Lung (tissue), 12 donors: ENCODE results near the gene AGO3. TPM values are rescaled to one million over a fixed set of nuclear protein-coding genes. Genes with fewer than 3 reads are reported as not detected.
A peak's percentile ranks its signal among the peaks of the same experiment; 100 is the strongest.

Experiments
- ATAC-seq: fragments of 200-7000 bp; cut with Tn5 transposase; one replicate; pipeline ENCODE4 v1.9.1; 2020; ENCODE audit warnings: moderate number of reproducible peaks; ENCODE audit not compliant: insufficient read depth, low FRiP score
- DNase-seq, 3 donors: peaks; one replicate each; pipeline ENCODE4 v3.0.0-alpha.2; 2013 to 2017
- H3K27ac ChIP-seq, 2 donors: one replicate each; pipeline ENCODE4 v1.5.1; 2013; ENCODE audit warnings: mild to moderate bottlenecking in 2 of 2, moderate library complexity in 2 of 2, control low read depth in 1 of 2, inconsistent platforms in 1 of 2, low read depth in 1 of 2, low read length in 1 of 2
- H3K27me3 ChIP-seq, 3 donors: one replicate each; pipeline ENCODE4 v1.5.1; 2013; ENCODE audit warnings: low read length in 2 of 3; ENCODE audit not compliant: control insufficient read depth in 3 of 3, insufficient read depth in 3 of 3
- H3K36me3 ChIP-seq, 4 donors: one replicate each; pipeline ENCODE4 v1.5.1; 2013; ENCODE audit warnings: low read length in 4 of 4, mild to moderate bottlenecking in 1 of 4, moderate library complexity in 1 of 4; ENCODE audit not compliant: control insufficient read depth in 4 of 4, insufficient read depth in 4 of 4
- H3K4me1 ChIP-seq, 5 donors: one replicate each; pipeline ENCODE4 v1.5.1; 2013; ENCODE audit warnings: low read length in 5 of 5, mild to moderate bottlenecking in 2 of 5, moderate library complexity in 1 of 5; ENCODE audit not compliant: control insufficient read depth in 5 of 5, insufficient read depth in 5 of 5
- H3K4me3 ChIP-seq: one replicate; pipeline ENCODE4 v1.5.1; 2013; ENCODE audit warnings: mild to moderate bottlenecking, control low read depth, moderate library complexity
- H3K9ac ChIP-seq, 2 donors: one replicate each; pipeline ENCODE4 v1.5.1; 2013; ENCODE audit warnings: low read length in 2 of 2, control low read depth in 1 of 2; ENCODE audit not compliant: insufficient read depth in 1 of 2
- H3K9me3 ChIP-seq, 4 donors: one replicate each; pipeline ENCODE4 v1.5.1; 2013; ENCODE audit warnings: low read length in 3 of 4, mild to moderate bottlenecking in 1 of 4, moderate library complexity in 1 of 4; ENCODE audit not compliant: control insufficient read depth in 4 of 4, insufficient read depth in 3 of 4
- CTCF ChIP-seq: IDR thresholded peaks from 2 replicates; pipeline ENCODE4 v1.5.1; 2012; ENCODE audit warnings: mild to moderate bottlenecking; ENCODE audit errors: control extremely low read depth, extremely low read depth
- WGBS, 2 donors: extraction: QIAGEN DNeasy Blood & Tissue Kit; methylation state at CpG; one replicate each; pipeline ENCODE4 v1.1.7; 2013; 5-methylcytosine and 5-hydroxymethylcytosine counted together
- polyA plus RNA-seq, 2 donors: library from polyadenylated mRNA; stranded (reverse); fragments of 200-250 nt; gene quantifications; one replicate each; pipeline ENCODE4 v1.2.1, GENCODE V29; 2013
- total RNA-seq, 2 donors: library from RNA; depleted of rRNA in 1 of 2; stranded (reverse); fragments of >200 nt in 1 of 2; gene quantifications; one replicate each; pipeline ENCODE4 v1.2.1, GENCODE V29; 2014 to 2021
- donor health status: control.
- donor health status: control.
- donor health status: Bipolar disorder and iron deficiency.
- donor health status: healthy.
- donor health status: DM: yes; HTN: yes; CAD: no.

Gene AGO3
- total and polyA plus RNA-seq, 4 donors: 4.4 to 60.4 (median 19.6) TPM

GRCh38 chr1:36115200-36115669 is 184.3 kb downstream of the AGO3 start:
- TF ChIP-seq CTCF: no peak
- Histone ChIP-seq H3K27me3 (no peaks in the 10 kb centered on the region), H3K27ac (peak overlapping the region in 1 of 2 donors; percentile 23), H3K4me3 (no peak overlapping the region), H3K9me3 (no peaks in the 10 kb centered on the region), H3K9ac (peak overlapping the region in 1 of 2 donors; percentile 11), H3K4me1 (peaks cover 0 to 11% (median 0%) of the 10 kb centered on the region in 5 donors), H3K36me3 (no peaks in the 10 kb centered on the region)
- WGBS, 2 donors: 59 to 73% methylated on average over 18 of the region's 18 CpGs
- ATAC-seq: no peak
- DNase-seq: peak; percentile 62 to 70 (median 64)

DNA sequence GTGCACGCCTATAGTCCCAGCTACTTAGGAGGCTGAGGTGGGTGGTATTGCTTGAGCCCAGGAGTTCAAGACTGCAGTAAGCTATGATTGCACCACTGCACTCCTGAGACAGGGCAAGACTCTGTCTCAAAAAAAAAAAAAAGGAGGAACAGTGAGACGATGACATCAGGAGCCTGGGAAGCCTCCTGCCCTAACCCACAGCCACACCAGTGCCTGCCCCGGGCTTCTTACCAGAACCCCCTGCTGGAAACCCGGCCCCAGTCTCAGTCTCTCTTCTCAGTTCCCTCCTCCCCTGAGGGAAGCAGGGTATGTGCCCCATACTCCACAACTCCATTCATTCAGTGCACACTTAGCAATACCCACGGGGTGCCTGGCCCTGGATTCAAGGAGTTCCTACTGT is 185.0 kb downstream of the AGO3 start:
- TF ChIP-seq CTCF: no peak
- H3K9me3 ChIP-seq: no peaks in the 10 kb centered on the region
- H3K4me3 ChIP-seq: no peak overlapping the region
- H3K9ac ChIP-seq: no peak overlapping the region
- ATAC-seq (no peak), DNase-seq (no peak)
- H3K27me3 ChIP-seq: no peaks in the 10 kb centered on the region
- no peak overlapping the region for H3K27ac ChIP-seq
- 58 to 69% methylated on average over 5 of the region's 5 CpGs for WGBS, 2 donors
- H3K36me3 ChIP-seq: no peaks in the 10 kb centered on the region
- peaks cover 0 to 11% (median 0%) of the 10 kb centered on the region in 5 donors for H3K4me1 ChIP-seq

DNA sequence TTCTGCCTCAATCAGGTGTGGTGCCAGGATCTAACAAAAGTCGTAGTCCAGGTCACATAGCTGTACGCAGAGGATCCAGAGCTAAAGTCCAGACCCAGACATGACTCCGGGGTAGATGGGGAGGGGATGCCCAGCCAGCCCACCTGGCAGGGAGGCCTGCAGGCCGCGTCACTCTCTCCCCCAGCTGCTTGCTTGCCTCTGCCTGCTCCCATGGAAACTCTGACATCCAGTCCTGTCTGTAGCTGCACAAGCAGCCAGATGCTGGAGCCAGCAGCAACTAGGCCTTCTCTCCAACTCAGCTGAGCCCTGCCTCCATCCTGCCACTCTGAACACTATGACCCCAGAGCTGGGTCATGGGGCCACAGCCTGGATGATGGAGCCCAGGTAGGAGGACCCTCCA is 186.0 kb downstream of the AGO3 start:
- H3K36me3 ChIP-seq: no peaks in the 10 kb centered on the region
- no peak overlapping the region for H3K27ac ChIP-seq
- H3K4me1 ChIP-seq: peaks cover 0 to 11% (median 0%) of the 10 kb centered on the region in 5 donors
- ATAC-seq (no peak), DNase-seq (no peak)
- H3K27me3 ChIP-seq: no peaks in the 10 kb centered on the region
- TF ChIP-seq CTCF: no peak
- WGBS, 2 donors: 92% methylated on average over 5 of the region's 5 CpGs
- H3K4me3 ChIP-seq: no peak overlapping the region
- no peak overlapping the region for H3K9ac ChIP-seq
- H3K9me3 ChIP-seq: no peaks in the 10 kb centered on the region
